Endothelial cell of umbilical vein (primary cell): ENCODE results near the gene PRPH. TPM values are rescaled to one million over a fixed set of nuclear protein-coding genes. Genes with fewer than 3 reads are reported as not detected.

Experiments used
- BruUV-seq: library from RNA; stranded (reverse); fragments of 400-500 nt; replicated peaks from 2 replicates; lab custom pipeline; 2021; lab: Mats Ljungman, UMichigan
- CTCF ChIA-PET: fragments of 300-600, 350-600 bp; sonication (Branson Sonifier 250); formaldehyde crosslinking; loops from one replicate; lab custom pipeline; 2021; ENCODE audit warnings: antibody characterized with exemption, inconsistent platforms; lab: Charles Lee
- POLR2A ChIA-PET: fragments of 300-600, 350-600 bp; sonication (Branson Sonifier 250); formaldehyde crosslinking; loops from one replicate; lab custom pipeline; 2021; ENCODE audit warnings: antibody characterized with exemption, inconsistent platforms; lab: Charles Lee
- DNase-seq: peaks from one replicate; pipeline ENCODE4 v3.0.0-alpha.2; 2011; ENCODE audit warnings: low read depth, low spot score
- FAIRE-seq: peaks from 2 replicates; lab custom pipeline; 2011; peaks lifted over from hg19 to GRCh38; lab: Jason Lieb, UNC
- H2AFZ ChIP-seq: 2 replicates; pipeline ENCODE4 v1.6.0; 2012; ENCODE audit warnings: low read depth, low read length, control low read depth, inconsistent platforms
- H3K27ac ChIP-seq: 2 replicates; pipeline ENCODE4 v1.5.1; 2011; ENCODE audit warnings: low read depth, mild to moderate bottlenecking, control low read depth, low read length, moderate library complexity; ENCODE audit not compliant: insufficient read depth
- H3K27me3 ChIP-seq, 2 experiments: 2 replicates each; pipeline versions ENCODE4 v1.6.0 to v1.6.1; 2011; ENCODE audit warnings: low read length in 2 of 2, mixed read lengths in 1 of 2; ENCODE audit not compliant: control insufficient read depth in 2 of 2, insufficient read depth in 2 of 2
- H3K36me3 ChIP-seq, 2 experiments: 2 replicates in 1 of 2; 3 replicates in 1 of 2; pipeline ENCODE4 v1.5.1; 2011; ENCODE audit warnings: low read length in 2 of 2, mild to moderate bottlenecking in 1 of 2, moderate library complexity in 1 of 2; ENCODE audit not compliant: control insufficient read depth in 2 of 2, insufficient read depth in 2 of 2; ENCODE audit errors: extremely low read depth in 1 of 2
- H3K4me1 ChIP-seq: 3 replicates; pipeline ENCODE4 v1.5.1; 2011; ENCODE audit warnings: mild to moderate bottlenecking, low read length; ENCODE audit not compliant: control insufficient read depth, insufficient read depth; ENCODE audit errors: extremely low read depth
- H3K4me2 ChIP-seq: 2 replicates; pipeline ENCODE4 v1.6.1; 2011; ENCODE audit warnings: low read length, control low read depth, mixed read lengths; ENCODE audit not compliant: insufficient read depth
- H3K4me3 ChIP-seq, 3 experiments: fragments of 200-600 bp in 1 of 3; sonication (generic), shearing (Covaris generic) in 1 of 3; replicated peaks in 1 of 3; 2 replicates each; pipeline ENCODE4 v1.5.1; 2011 to 2016; ENCODE audit warnings: control low read depth in 3 of 3, low read length in 3 of 3, mild to moderate bottlenecking in 2 of 3, inconsistent platforms in 1 of 3, low read depth in 1 of 3, moderate library complexity in 1 of 3; ENCODE audit not compliant: insufficient read depth in 1 of 3
- H3K79me2 ChIP-seq: 2 replicates; pipeline ENCODE4 v1.6.0; 2012; ENCODE audit warnings: low read length, inconsistent platforms; ENCODE audit not compliant: control insufficient read depth, insufficient read depth
- H3K9ac ChIP-seq: replicated peaks from 2 replicates; pipeline ENCODE3; 2011; ENCODE audit warnings: low read length, control low read depth; ENCODE audit not compliant: insufficient read depth; ENCODE audit errors: extremely low read depth
- H3K9me1 ChIP-seq: replicated peaks from 3 replicates; pipeline ENCODE4 v1.6.0; 2011; ENCODE audit warnings: mild to moderate bottlenecking, low read length; ENCODE audit not compliant: control insufficient read depth, insufficient read depth; ENCODE audit errors: extremely low read depth
- H3K9me3 ChIP-seq: replicated peaks from 2 replicates; pipeline ENCODE4 v1.5.1; 2012; ENCODE audit warnings: low read length, inconsistent platforms; ENCODE audit not compliant: control insufficient read depth, insufficient read depth
- H4K20me1 ChIP-seq: replicated peaks from 2 replicates; pipeline ENCODE3; 2011; ENCODE audit warnings: mild to moderate bottlenecking, low read length; ENCODE audit not compliant: control insufficient read depth, insufficient read depth; ENCODE audit errors: extremely low read depth
- EZH2 ChIP-seq: IDR thresholded peaks from 2 replicates; pipeline ENCODE4 v1.6.1; 2012; ENCODE audit warnings: borderline replicate concordance, low read depth, mild to moderate bottlenecking, moderate library complexity, low read length, inconsistent platforms; ENCODE audit not compliant: severe bottlenecking
- FOS ChIP-seq: IDR thresholded peaks from 2 replicates; pipeline ENCODE4 v1.6.1; 2011; ENCODE audit warnings: mild to moderate bottlenecking, low read length, moderate library complexity, borderline replicate concordance; ENCODE audit not compliant: insufficient read depth
- GATA2 ChIP-seq: IDR thresholded peaks from 2 replicates; pipeline ENCODE4 v1.7.0; 2011; ENCODE audit warnings: low read depth, mild to moderate bottlenecking, moderate library complexity, mixed read lengths, low read length; ENCODE audit not compliant: insufficient read length, insufficient read depth
- JUN ChIP-seq: IDR thresholded peaks from 2 replicates; pipeline ENCODE4 v1.6.1; 2011; ENCODE audit warnings: borderline replicate concordance, low read depth; ENCODE audit not compliant: insufficient read length, insufficient read depth
- MAX ChIP-seq: IDR thresholded peaks from 2 replicates; pipeline ENCODE4 v1.6.1; 2011; ENCODE audit not compliant: insufficient read depth, insufficient read length
- MYC ChIP-seq: IDR thresholded peaks from one replicate; pipeline ENCODE4 v1.6.1; 2011; ENCODE audit warnings: mild to moderate bottlenecking, low read depth, low read length
- POLR2A ChIP-seq: IDR thresholded peaks from 2 replicates; pipeline ENCODE4 v1.6.1; 2012; ENCODE audit warnings: low read depth, mild to moderate bottlenecking, control low read depth, low read length
- POLR2AphosphoS5 ChIP-seq: IDR thresholded peaks from 2 replicates; pipeline ENCODE4 v1.6.1; 2012; ENCODE audit warnings: low read depth, mild to moderate bottlenecking, control low read depth, low read length, moderate library complexity; ENCODE audit not compliant: insufficient read depth
- dilution Hi-C: fragments of 300-500 bp; cut with MboI; formaldehyde crosslinking; loops from one replicate; pipeline ENCODE4 v1.15.0; 2019; ENCODE audit warnings: low sequenced_read_pairs; ENCODE audit not compliant: extremely low pct_ligation_motif_present
- intact Hi-C: fragments of 100-400 bp; cut with micrococcal nuclease; formaldehyde crosslinking; loops from one replicate; pipeline ENCODE4 v1.10.0; 2022
- polyA plus RNA-seq, 4 experiments: library from polyadenylated mRNA; depleted of rRNA in 3 of 4; stranded (reverse) in 3 of 4; unstranded in 1 of 4; fragments of >200 nt; gene quantifications; 2 replicates each; pipeline versions ENCODE4 v1.2.1 to v1.2.3, GENCODE V29; 2011 to 2012; ENCODE audit warnings: missing spikeins in 1 of 4
- total RNA-seq: library from RNA; stranded (reverse); gene quantifications from 2 replicates; pipeline ENCODE4 v1.2.3, GENCODE V29; 2021
- TF ChIP-seq, protein P1 (sequence below), 2 donors: IDR thresholded peaks; 1 replicate in 1 of 2; 2 replicates in 1 of 2; pipeline ENCODE4 v1.5.1; 2011; ENCODE audit warnings: low read length in 2 of 2, mild to moderate bottlenecking in 2 of 2, moderate library complexity in 2 of 2, control low read depth in 1 of 2, inconsistent platforms in 1 of 2, low read depth in 1 of 2; ENCODE audit not compliant: insufficient read depth in 1 of 2; ENCODE audit errors: extremely low read depth in 1 of 2

The PRPH gene
- total and polyA plus RNA-seq, 2 donors (not counting 3 experiments of a cell fraction or from before 2014, with no cell fraction given): not detected

DNA sequence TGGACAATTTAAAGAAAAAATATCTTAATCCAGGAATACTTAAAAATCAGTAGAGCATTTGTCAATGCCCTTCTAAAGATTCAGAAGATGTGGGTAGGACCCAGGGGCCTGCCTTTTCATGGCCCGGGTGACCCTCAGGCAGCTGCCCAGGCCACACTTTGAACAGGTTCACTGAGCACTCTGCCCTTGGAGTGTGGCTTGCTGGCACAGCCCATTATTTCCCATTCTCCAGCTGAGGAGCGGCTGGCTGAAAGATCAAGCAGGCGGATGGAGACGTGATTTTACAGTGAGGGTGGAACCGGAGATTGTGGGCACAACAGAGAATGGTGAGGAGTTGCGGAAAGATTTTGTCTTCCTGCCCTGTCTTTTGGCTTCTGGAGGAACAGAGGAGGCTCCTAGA, 7.1 kb upstream of the PRPH start:
- no peaks in the 10 kb centered on the region for H4K20me1 ChIP-seq
- intact Hi-C loops (loop anchor here (1.0 to 10.0 kb wide), 5 partner anchors 49 to 293 kb away; partner anchors contain the start of gene C1QL4), dilution Hi-C loops (no loop called here)
- no peaks in the 10 kb centered on the region for H3K36me3 ChIP-seq
- no peak overlapping the region for H3K27ac ChIP-seq
- H3K27me3 ChIP-seq: peaks cover 4 to 9% of the 10 kb centered on the region in 2 experiments
- H3K4me3 ChIP-seq: no peak overlapping the region
- ChIA-PET POLR2A (no interaction called here), CTCF (interaction anchor here (1.0 to 12.9 kb wide), 21 partner anchors 7 to 292 kb away, joined by 3 to 173 read pairs (median 8); partner anchors contain the start of genes C1QL4, DNAJC22, PRPH and TROAP)
- H3K4me2 ChIP-seq: no peak overlapping the region
- no peak overlapping the region for H2AFZ ChIP-seq
- FAIRE-seq: no peak
- TF ChIP-seq JUN: no peak
- no peak for TF ChIP-seq EZH2
- no peak for TF ChIP-seq FOS
- TF ChIP-seq POLR2A: no peak
- no peak for TF ChIP-seq GATA2
- no peak for TF ChIP-seq MAX
- no peak for TF ChIP-seq POLR2AphosphoS5
- no peak for TF ChIP-seq MYC
- TF ChIP-seq, protein P1, sequence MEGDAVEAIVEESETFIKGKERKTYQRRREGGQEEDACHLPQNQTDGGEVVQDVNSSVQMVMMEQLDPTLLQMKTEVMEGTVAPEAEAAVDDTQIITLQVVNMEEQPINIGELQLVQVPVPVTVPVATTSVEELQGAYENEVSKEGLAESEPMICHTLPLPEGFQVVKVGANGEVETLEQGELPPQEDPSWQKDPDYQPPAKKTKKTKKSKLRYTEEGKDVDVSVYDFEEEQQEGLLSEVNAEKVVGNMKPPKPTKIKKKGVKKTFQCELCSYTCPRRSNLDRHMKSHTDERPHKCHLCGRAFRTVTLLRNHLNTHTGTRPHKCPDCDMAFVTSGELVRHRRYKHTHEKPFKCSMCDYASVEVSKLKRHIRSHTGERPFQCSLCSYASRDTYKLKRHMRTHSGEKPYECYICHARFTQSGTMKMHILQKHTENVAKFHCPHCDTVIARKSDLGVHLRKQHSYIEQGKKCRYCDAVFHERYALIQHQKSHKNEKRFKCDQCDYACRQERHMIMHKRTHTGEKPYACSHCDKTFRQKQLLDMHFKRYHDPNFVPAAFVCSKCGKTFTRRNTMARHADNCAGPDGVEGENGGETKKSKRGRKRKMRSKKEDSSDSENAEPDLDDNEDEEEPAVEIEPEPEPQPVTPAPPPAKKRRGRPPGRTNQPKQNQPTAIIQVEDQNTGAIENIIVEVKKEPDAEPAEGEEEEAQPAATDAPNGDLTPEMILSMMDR (IDR thresholded peaks at IDR 0.05; ENCODE audit: extremely low read depth in 1 of 2, insufficient read depth in 1 of 2, low read depth in 1 of 2, low read length in 2 of 2): no peak
- BruUV-seq: no TSS peak
- no peak overlapping the region for H3K9ac ChIP-seq
- H3K79me2 ChIP-seq: no peaks in the 10 kb centered on the region
- no peaks in the 10 kb centered on the region for H3K9me1 ChIP-seq
- DNase-seq: no peak
- no peaks in the 10 kb centered on the region for H3K9me3 ChIP-seq
- H3K4me1 ChIP-seq: no peaks in the 10 kb centered on the region
